Activated naive CD8-positive, alpha-beta T cell treated with anti-CD3 and anti-CD28 coated beads, Interleukin-2, amount 10 ng/mL, durations not matched to agents 7 days and 5 days (primary cell): ENCODE measurements around the gene TMEM271. TPM values are rescaled to one million over a fixed set of nuclear protein-coding genes. Genes with fewer than 3 reads are reported as not detected.
"Not testable (repeated sequence)": the region's sequence is repeated elsewhere in the genome, so short reads cannot be mapped to it uniquely, and the experiment has no call there.

Experiments used
- ATAC-seq: fragments of 150-1000 bp; cut with Tn5 transposase; one replicate; pipeline ENCODE4 v1.10.0; 2021; ENCODE audit warnings: low read depth, moderate library complexity
- POLR2A ChIA-PET: fragments of 350-600 bp; sonication (Branson Sonifier 250); formaldehyde crosslinking; loops from one replicate; lab custom pipeline; 2021; ENCODE audit warnings: antibody characterized with exemption; lab: Charles Lee
- DNase-seq: peaks from one replicate; pipeline ENCODE4 v3.0.0; 2021
- H3K27ac Mint-ChIP-seq: one replicate; pipeline ENCODE4 v1.8.0; 2022; ENCODE audit warnings: mild to moderate bottlenecking, mixed read lengths
- H3K27me3 Mint-ChIP-seq: one replicate; pipeline ENCODE4 v1.8.0; 2022; ENCODE audit warnings: mild to moderate bottlenecking, moderate library complexity, mixed read lengths
- H3K36me3 Mint-ChIP-seq: one replicate; pipeline ENCODE4 v1.8.0; 2021; ENCODE audit warnings: mild to moderate bottlenecking, mixed read lengths
- H3K4me1 Mint-ChIP-seq: one replicate; pipeline ENCODE4 v1.8.0; 2021; ENCODE audit warnings: mixed read lengths
- H3K4me3 Mint-ChIP-seq: one replicate; pipeline ENCODE4 v1.8.0; 2022; ENCODE audit warnings: mild to moderate bottlenecking, moderate library complexity, mixed read lengths
- H3K9me3 Mint-ChIP-seq: one replicate; pipeline ENCODE4 v1.8.0; 2021; ENCODE audit warnings: mixed read lengths
- total RNA-seq, 2 experiments: library from RNA; stranded (reverse); gene quantifications; one replicate each; pipeline ENCODE4 v1.2.3, GENCODE V29; 2021

TMEM271 gene
- total RNA-seq, 2 experiments from 2014 or later = not detected

DNA sequence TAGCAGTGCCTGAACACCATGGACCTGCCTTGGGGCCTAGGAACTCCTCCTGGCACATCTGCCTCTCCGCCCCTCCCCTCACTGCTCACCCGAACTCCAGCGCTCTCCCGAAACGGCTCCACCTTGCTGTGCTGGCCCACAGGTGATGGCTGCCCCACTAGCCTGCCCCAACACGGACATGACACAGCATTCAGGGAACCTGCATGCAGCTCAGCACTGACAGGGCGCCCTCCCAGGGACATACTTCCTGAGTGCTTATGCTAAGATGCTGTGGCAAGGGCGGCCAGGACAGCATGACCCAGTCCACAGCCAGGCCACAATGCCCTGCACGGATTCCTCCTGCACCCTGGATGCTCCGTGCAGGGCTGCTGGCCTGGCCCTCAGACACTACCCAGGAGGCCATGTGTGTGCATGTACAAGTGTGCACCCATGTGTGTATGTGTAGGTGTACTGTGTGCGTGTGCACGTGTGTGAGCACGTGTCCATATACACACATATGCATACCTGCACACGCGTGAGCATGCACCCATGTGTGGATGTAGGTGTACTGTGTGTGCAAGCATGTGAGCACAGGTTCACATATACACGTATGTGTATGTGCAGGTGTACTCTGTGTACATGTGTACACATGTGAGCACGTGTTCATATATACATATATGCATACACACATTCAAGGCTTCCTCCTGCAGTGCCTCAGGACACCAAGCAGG is 6.0 kb downstream of the TMEM271 start:
- peaks cover 24% of the 10 kb centered on the region for H3K27me3 Mint-ChIP-seq
- no peak overlapping the region for H3K27ac Mint-ChIP-seq
- H3K4me3 Mint-ChIP-seq = no peak overlapping the region
- H3K9me3 Mint-ChIP-seq = peaks cover 14% of the 10 kb centered on the region
- POLR2A ChIA-PET = no interaction called here
- DNase-seq (no peak), ATAC-seq (no peak)
- peaks cover 3% of the 10 kb centered on the region for H3K4me1 Mint-ChIP-seq
- peaks cover 5% of the 10 kb centered on the region for H3K36me3 Mint-ChIP-seq

DNA sequence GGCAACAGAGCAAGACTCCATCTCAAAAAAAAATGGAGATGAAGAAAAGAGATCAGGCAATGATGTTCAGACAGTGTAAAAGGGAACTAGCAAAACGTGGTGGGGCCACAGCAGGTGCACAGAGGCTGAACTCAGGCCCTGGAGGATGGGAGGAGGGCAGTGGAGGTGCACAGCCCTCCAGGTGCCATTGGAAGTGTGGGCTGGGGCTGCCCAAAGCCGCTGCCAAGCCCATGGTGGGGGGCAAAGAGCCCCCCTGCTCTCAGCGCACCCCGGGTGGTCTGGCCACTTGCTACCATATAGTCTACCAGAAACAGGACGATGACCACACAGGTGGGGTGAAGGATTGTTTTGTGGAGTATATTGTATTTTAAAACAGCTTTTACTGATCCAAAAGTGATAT is 7.1 kb downstream of the TMEM271 start:
- Mint-ChIP-seq H3K4me1 (no peaks in the 10 kb centered on the region), H3K36me3 (peaks cover 3% of the 10 kb centered on the region), H3K4me3 (no peak overlapping the region), H3K27ac (no peak overlapping the region), H3K9me3 (peaks cover 19% of the 10 kb centered on the region), H3K27me3 (peaks cover 18% of the 10 kb centered on the region)
- POLR2A ChIA-PET = no interaction called here
- ATAC-seq (no peak), DNase-seq (no peak)

DNA sequence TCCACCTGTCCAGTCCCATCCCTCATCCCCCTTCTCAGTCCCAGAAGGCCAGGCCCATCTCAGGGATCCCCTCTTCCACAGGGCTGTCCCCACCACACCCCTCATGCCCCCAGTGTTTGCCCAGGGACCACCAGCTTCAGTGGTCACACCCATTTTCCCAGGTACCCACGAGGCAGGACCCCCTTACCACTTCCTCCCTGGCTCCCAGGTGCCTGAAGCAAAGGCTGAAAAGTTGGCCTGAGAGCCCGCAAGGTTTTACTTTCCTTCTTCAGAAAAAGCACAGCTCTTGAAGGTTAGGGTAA is 7.8 kb downstream of the TMEM271 start:
- H3K4me1 Mint-ChIP-seq = no peaks in the 10 kb centered on the region
- H3K4me3 Mint-ChIP-seq = no peak overlapping the region
- DNase-seq (no peak), ATAC-seq (no peak)
- POLR2A ChIA-PET = no interaction called here
- H3K27ac Mint-ChIP-seq = no peak overlapping the region
- H3K27me3 Mint-ChIP-seq = peaks cover 12% of the 10 kb centered on the region
- H3K9me3 Mint-ChIP-seq = peaks cover 23% of the 10 kb centered on the region
- peaks cover 3% of the 10 kb centered on the region for H3K36me3 Mint-ChIP-seq

DNA sequence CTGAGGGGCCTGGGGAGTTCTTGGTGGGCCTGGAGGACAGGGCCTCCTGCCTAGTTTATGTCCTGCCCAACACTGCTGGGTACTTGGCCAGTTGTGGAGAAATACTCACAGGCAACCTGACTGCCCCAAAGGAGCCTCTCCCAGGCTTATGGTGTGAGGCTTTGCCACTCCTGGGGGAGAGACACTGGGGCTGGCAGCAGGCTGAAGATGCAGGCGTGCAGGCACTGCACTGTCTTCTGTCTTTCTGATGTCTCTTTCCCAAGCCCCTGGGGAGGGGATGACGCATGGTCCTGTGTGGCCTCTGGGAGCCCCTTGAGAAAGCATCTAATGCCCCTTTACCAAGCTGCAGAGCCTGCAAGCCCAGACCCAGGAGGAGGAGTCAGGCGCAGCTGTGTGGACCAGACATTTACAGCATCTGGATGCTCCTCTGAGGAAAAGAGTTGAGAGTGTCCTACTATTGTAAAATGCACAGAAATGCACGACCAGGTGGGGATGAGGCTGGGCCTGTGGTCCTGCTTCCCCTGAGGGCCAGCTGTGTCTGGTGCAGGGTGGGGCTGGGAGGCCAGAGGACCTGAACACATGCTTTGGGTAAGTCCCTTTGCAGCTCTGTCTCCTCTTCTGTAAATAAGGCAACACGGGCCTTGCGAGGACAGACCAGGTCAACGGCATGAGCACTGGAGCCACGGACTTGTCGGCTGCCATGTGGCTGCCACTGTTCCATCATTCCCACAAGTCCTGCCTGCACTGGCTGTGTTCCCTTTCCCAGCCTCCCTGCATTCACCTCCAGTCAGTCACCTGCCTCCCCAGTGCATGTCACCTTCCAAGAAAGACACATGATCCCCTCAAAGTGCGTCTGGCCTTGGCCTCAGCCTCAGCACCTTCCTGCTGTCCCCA is 8.4 kb downstream of the TMEM271 start:
- H3K4me1 Mint-ChIP-seq = no peaks in the 10 kb centered on the region
- no peak overlapping the region for H3K27ac Mint-ChIP-seq
- H3K9me3 Mint-ChIP-seq = peaks cover 28% of the 10 kb centered on the region
- ATAC-seq = no peak
- POLR2A ChIA-PET = interaction anchor here (0.7 kb wide), 1 partner anchor 50 kb away, joined by 4 read pairs; no protein-coding TSS in a partner anchor
- no peak for DNase-seq
- no peak overlapping the region for H3K4me3 Mint-ChIP-seq
- H3K36me3 Mint-ChIP-seq = peaks cover 3% of the 10 kb centered on the region
- H3K27me3 Mint-ChIP-seq = peaks cover 7% of the 10 kb centered on the region

DNA sequence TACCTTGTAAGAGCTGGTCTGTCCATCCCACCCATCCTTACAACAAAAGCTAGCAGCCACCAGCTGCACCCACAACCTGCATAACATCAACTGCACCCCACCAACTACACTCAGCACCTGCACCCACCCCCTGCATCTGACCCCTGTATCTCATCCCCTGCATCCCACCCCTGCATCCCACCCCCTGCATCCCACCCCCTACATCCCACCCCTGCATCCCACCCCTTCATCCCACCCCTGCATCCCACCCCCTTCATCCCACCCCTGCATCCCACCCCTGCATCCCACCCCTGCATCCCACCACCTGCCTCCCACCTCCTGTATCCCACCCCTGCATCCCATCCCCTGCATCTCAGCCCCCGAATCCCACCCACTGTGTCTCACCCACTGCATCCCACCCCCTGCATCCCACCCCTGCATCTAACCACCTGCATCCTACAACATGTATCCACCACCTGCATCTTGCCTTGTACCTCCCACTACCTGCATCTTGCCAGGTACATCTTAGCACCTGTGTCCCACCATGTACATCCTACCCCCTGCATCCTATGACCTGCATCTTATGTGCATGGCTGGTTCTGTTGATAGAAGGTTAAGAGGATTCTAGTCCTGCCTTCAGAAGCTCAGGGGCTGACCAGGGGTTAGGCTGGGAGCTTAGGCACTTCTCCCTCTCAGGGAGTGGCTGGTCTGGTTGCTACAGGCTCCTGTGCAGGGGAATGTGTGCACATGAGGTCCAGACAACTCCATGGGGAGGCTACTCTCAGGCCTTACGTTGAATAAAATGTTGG is 9.4 kb downstream of the TMEM271 start:
- no peak for DNase-seq
- Mint-ChIP-seq H3K4me1 (no peaks in the 10 kb centered on the region), H3K4me3 (no peak overlapping the region), H3K36me3 (no peaks in the 10 kb centered on the region), H3K27me3 (peaks cover under 1% of the 10 kb centered on the region), H3K9me3 (peaks cover 27% of the 10 kb centered on the region), H3K27ac (no peak overlapping the region)
- POLR2A ChIA-PET = interaction anchor here (0.7 kb wide), 1 partner anchor 51 kb away, joined by 4 read pairs; no protein-coding TSS in a partner anchor
- no peak for ATAC-seq

DNA sequence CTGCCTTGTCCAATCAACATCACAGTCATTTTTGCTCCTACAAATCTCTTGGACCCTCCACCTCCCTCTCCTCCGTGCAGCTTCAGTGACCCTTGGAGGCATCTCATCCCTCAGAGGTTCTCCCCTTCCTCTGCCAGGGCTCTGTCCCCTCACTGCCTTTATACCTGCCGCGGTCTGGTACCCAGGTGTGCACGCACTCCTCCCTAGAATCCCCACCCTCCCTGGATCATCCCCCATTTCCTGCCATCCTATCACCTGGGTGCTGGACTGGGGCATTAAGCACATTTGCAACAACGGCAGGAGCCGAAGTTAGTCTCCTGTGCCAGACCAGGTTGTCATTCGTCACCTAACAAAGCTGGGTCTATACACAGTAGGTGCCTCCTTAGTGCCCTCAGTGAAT is 10.1 kb downstream of the TMEM271 start:
- POLR2A ChIA-PET = no interaction called here
- ATAC-seq (no peak), DNase-seq (no peak)
- Mint-ChIP-seq H3K9me3 (peaks cover 27% of the 10 kb centered on the region), H3K27ac (no peak overlapping the region), H3K36me3 (no peaks in the 10 kb centered on the region), H3K4me3 (no peak overlapping the region), H3K4me1 (no peaks in the 10 kb centered on the region), H3K27me3 (no peaks in the 10 kb centered on the region)

DNA sequence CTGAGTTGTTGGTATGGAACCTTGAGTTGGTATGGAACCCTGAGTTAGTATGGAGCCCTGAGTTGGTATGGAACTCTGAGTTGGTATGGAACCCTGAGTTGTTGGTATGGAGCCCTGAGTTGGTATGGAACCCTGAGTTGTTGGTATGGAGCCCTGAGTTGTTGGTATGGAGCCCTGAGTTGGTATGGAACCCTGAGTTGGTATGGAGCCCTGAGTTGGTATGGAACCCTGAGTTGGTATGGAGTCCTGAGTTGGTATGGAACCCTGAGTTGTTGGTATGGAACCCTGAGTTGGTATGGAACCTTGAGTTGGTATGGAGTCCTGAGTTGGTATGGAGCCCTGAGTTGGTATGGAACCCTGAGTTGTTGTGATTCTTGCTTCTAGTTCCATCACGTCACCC is 10.5 kb downstream of the TMEM271 start:
- H3K4me3 Mint-ChIP-seq, H3K27ac Mint-ChIP-seq, DNase-seq, H3K27me3 Mint-ChIP-seq, ATAC-seq, H3K4me1 Mint-ChIP-seq, H3K36me3 Mint-ChIP-seq, POLR2A ChIA-PET: not testable (repeated sequence)
- peaks cover 27% of the 10 kb centered on the region for H3K9me3 Mint-ChIP-seq

DNA sequence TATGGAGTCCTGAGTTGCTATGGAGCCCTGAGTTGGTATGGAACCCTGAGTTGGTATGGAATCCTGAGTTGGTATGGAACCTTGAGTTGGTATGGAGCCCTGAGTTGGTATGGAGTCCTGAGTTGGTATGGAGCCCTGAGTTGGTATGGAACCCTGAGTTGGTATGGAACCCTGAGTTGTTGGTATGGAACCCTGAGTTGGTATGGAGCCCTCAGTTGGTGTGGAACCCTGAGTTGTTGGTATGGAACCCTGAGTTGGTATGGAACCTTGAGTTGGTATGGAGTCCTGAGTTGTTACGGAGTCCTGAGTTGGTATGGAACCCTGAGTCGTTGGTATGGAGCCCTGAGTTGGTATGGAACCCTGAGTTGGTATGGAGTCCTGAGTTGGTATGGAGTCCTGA is 13.6 kb downstream of the TMEM271 start:
- peaks cover 29% of the 10 kb centered on the region for H3K9me3 Mint-ChIP-seq
- H3K27me3 Mint-ChIP-seq, ATAC-seq, POLR2A ChIA-PET, H3K4me1 Mint-ChIP-seq, H3K4me3 Mint-ChIP-seq, H3K27ac Mint-ChIP-seq, H3K36me3 Mint-ChIP-seq, DNase-seq: not testable (repeated sequence)

DNA sequence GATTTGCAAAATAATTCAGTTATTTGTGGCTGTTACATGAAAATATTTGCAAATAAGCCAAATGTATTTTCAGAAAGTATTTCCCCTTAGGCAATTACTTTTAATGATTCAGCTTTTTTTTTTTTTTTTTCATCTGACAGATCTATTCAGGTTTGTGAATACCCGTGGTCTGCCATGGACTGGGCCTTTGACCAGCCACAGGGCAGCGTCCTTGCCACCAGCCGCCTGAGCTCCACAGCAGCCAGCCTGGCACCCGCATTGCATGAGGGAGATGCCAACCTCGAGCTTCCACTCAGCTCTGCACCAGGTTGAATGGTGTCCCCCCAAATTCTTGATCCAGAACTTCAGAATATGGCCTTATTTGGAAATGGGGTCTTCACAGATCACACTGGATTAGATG is 14.7 kb downstream of the TMEM271 start:
- POLR2A ChIA-PET = no interaction called here
- Mint-ChIP-seq H3K9me3 (peaks cover 32% of the 10 kb centered on the region), H3K4me3 (no peak overlapping the region), H3K36me3 (no peaks in the 10 kb centered on the region), H3K27me3 (no peaks in the 10 kb centered on the region), H3K27ac (no peak overlapping the region), H3K4me1 (no peaks in the 10 kb centered on the region)
- ATAC-seq (no peak), DNase-seq (no peak)

DNA sequence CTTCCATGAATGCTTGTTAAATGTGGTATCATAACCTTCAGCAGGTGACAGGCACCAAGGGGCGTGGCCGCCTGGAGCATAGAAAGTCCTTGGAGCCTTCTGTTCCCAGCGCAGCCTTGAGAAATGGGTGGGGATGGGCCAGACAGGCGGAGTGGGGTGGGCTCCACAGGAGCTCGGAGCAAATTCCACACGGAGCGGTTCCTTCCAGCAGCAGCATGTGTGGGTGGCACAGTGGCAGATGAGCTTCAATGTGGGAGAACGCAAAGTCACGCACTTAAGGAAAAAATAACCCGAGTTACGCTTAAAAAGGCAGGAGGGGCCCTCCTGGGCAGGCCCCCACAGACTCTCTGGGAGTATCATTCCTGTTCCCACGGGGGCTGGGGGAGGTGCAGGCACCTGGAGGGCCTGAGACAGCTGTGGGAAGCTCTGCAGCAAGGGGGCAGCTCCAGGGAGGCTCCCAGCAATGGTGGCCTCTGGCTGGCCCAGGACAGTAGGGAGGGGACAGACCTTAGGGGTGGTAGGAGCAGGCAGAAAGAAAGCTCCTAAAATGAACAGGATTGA is 15.3 kb downstream of the TMEM271 start:
- Mint-ChIP-seq H3K4me3 (no peak overlapping the region), H3K4me1 (no peaks in the 10 kb centered on the region), H3K9me3 (peaks cover 29% of the 10 kb centered on the region), H3K36me3 (no peaks in the 10 kb centered on the region), H3K27ac (no peak overlapping the region), H3K27me3 (no peaks in the 10 kb centered on the region)
- DNase-seq (no peak), ATAC-seq (no peak)
- POLR2A ChIA-PET = no interaction called here

DNA sequence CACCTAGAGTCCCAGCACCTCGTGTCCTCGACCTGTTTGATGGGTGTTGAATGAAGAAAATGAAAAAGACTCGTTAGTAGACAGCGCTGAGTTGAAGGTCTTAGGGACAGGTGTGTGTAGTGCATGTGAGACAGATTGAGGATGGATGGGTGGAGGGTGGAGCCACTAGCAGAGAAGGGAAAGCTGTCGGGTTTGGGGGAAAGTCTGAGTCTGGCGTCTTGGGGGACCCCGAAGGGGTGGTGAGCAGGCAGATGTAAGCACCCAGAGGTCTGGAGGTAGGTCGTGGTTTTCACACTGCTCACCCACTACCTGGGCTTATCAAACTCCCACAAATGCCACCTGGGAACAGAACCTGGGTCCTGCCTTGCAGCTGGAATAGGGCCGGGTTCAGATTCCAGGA is 16.0 kb downstream of the TMEM271 start:
- no peak overlapping the region for H3K27ac Mint-ChIP-seq
- no peaks in the 10 kb centered on the region for H3K27me3 Mint-ChIP-seq
- H3K36me3 Mint-ChIP-seq = no peaks in the 10 kb centered on the region
- H3K9me3 Mint-ChIP-seq = peaks cover 26% of the 10 kb centered on the region
- DNase-seq (no peak), ATAC-seq (no peak)
- POLR2A ChIA-PET = no interaction called here
- H3K4me3 Mint-ChIP-seq = no peak overlapping the region
- H3K4me1 Mint-ChIP-seq = no peaks in the 10 kb centered on the region

DNA sequence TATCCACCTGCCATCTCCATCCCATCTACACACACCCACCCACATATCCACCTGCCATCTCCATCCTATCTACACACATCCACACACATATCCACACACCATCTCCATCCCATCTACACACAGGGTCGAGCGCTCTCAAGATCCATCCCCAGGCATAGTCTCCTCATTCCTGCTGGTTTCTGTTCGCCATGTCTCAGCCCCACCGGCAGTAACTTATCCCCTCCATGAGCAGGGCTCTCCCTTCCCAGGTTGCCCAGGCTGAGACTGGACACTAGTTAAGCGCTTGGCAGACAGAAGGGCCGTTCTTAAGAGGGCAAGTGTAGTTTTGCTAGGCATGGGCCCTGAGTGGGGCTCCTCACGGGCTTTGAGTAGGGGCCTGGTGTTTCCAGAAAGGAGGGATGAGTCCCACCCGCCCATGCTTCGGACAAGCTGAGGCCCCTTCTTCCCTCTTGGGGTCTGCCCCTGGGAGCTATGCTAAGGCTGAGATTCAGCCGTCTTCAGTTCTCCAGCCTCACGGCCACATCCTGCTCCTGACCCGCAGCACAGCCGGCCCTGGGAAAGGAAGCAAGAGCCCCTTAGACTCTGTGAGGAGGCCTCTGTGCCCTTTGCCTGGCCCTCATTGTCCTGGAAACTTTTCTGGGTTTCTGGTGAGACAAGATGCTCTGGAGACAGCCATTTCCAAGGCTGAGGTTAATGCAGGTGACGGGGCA is 20.4 kb downstream of the TMEM271 start:
- H3K27me3 Mint-ChIP-seq = no peaks in the 10 kb centered on the region
- H3K4me1 Mint-ChIP-seq = no peaks in the 10 kb centered on the region
- POLR2A ChIA-PET = no interaction called here
- no peak overlapping the region for H3K27ac Mint-ChIP-seq
- ATAC-seq (no peak), DNase-seq (no peak)
- H3K4me3 Mint-ChIP-seq = no peak overlapping the region
- no peaks in the 10 kb centered on the region for H3K36me3 Mint-ChIP-seq
- H3K9me3 Mint-ChIP-seq = peaks cover 9% of the 10 kb centered on the region
